Choroid plexus epithelial cell (primary cell): ENCODE results near the gene MTMR10.

Source experiments
- DNase-seq: peaks from one replicate; pipeline ENCODE4 v3.0.0-alpha.2; 2010; ENCODE audit warnings: low read depth
- H3K4me3 ChIP-seq: 2 replicates; pipeline ENCODE4 v1.5.1; 2011; ENCODE audit warnings: low read depth, mild to moderate bottlenecking, control low read depth, low read length, moderate library complexity
- TF ChIP-seq, protein P1 (sequence below): conservative IDR thresholded peaks from 2 replicates; pipeline ENCODE4 v1.5.1; 2011; ENCODE audit warnings: low read depth, mild to moderate bottlenecking, control low read depth, inconsistent platforms, low read length, moderate library complexity

MTMR10 gene

GRCh38 chr15:30953183-30953582, 38.2 kb downstream of the MTMR10 start:
- TF ChIP-seq, protein P1, sequence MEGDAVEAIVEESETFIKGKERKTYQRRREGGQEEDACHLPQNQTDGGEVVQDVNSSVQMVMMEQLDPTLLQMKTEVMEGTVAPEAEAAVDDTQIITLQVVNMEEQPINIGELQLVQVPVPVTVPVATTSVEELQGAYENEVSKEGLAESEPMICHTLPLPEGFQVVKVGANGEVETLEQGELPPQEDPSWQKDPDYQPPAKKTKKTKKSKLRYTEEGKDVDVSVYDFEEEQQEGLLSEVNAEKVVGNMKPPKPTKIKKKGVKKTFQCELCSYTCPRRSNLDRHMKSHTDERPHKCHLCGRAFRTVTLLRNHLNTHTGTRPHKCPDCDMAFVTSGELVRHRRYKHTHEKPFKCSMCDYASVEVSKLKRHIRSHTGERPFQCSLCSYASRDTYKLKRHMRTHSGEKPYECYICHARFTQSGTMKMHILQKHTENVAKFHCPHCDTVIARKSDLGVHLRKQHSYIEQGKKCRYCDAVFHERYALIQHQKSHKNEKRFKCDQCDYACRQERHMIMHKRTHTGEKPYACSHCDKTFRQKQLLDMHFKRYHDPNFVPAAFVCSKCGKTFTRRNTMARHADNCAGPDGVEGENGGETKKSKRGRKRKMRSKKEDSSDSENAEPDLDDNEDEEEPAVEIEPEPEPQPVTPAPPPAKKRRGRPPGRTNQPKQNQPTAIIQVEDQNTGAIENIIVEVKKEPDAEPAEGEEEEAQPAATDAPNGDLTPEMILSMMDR, result no peak
- no peak overlapping the region for H3K4me3 ChIP-seq
- DNase-seq, result no peak

GRCh38 chr15:30943654-30944335, 47.6 kb downstream of the MTMR10 start:
- no peak for DNase-seq

GRCh38 chr15:30941520-30941919, 49.9 kb downstream of the MTMR10 start:
- DNase-seq, result no peak
- TF ChIP-seq, protein P1, result peak; percentile 4
- no peak overlapping the region for H3K4me3 ChIP-seq

More at GRCh38 chr15:30943654-30944335, 47.6 kb downstream of the MTMR10 start:
- TF ChIP-seq, protein P1, result no peak
- no peak overlapping the region for H3K4me3 ChIP-seq

DNA sequence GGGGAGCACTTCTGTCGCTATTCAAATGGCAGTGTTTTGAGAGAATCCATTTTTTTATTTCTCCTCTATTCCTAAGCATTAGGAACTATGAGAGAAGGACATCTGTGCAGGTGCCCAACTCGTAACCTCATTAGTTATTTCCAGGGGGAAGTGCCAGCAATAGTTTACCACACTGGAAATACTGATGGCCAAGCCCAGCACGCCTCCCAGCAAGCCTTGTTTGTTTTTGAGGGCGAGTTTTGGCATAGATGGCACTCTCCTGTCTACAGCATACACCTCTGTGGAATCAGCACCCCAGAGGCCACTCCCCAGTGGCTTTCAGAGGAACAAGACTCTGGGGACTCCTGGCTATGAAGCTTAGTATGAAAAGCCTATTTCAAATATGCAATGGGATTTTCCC, 51.1 kb downstream of the MTMR10 start:
- TF ChIP-seq, protein P1, result no peak
- no peak for DNase-seq

DNA sequence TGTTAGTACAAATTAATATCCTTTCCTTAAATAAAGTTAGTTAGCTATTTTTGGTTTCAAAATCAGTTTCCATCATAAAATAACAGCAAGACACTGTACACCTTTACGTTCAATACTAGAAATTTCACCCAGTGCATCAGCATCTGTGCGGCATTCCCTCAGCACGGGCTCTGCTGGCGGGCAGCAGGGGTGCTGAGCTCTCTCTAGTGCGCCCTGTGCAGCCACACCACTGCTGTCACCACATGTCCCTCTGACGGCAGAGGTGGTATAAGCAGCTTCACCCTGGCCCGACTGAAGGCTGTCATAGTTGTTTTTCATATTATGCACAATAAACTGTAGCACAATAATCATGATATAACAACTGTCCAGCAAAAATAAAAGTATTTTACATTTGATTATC, 52.3 kb downstream of the MTMR10 start:
- TF ChIP-seq, protein P1, result no peak

More for the DNA sequence above, 51.1 kb downstream of the MTMR10 start:
- no peak overlapping the region for H3K4me3 ChIP-seq

DNA sequence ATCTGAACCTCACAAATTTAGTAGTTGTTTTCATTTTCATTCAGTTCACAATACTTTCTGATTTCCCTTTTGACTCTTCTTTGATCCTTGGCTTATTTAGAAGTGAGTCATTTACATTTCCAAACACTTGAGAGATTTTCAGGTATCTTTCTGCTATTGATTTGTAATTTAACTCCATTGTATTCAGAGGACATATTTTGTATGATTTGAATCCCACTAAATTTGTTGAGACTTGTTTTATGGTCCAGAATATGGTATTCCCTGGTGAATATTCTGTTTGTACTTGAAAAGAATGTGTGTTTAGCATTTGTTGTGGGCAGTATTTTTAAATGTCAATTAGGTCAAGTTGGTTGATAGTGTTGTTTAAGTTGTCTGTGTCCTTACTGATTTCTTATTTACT, 58.1 kb downstream of the MTMR10 start:
- TF ChIP-seq, protein P1, result no peak
- H3K4me3 ChIP-seq, result no peak overlapping the region
- no peak for DNase-seq

More for the DNA sequence above, 52.3 kb downstream of the MTMR10 start:
- no peak for DNase-seq
- no peak overlapping the region for H3K4me3 ChIP-seq

- no peak overlapping the region for H3K4me3 ChIP-seq
- no peak for DNase-seq
- TF ChIP-seq, protein P1, result no peak
Measured at GRCh38 chr15:30930422-30930821, 61.0 kb downstream of the MTMR10 start.
